C4-2B (cell line): ENCODE results near the gene CALHM3.

Experiments used
- ZFX ChIP-seq: fragments of 450-650 bp; IDR thresholded peaks from 2 replicates; pipeline ENCODE4 v1.6.1; 2017
- TF ChIP-seq, protein P1 (sequence below): fragments of 450-650 bp; conservative IDR thresholded peaks from 2 replicates; pipeline ENCODE4 v1.5.1; 2017; ENCODE audit warnings: mild to moderate bottlenecking

DNA sequence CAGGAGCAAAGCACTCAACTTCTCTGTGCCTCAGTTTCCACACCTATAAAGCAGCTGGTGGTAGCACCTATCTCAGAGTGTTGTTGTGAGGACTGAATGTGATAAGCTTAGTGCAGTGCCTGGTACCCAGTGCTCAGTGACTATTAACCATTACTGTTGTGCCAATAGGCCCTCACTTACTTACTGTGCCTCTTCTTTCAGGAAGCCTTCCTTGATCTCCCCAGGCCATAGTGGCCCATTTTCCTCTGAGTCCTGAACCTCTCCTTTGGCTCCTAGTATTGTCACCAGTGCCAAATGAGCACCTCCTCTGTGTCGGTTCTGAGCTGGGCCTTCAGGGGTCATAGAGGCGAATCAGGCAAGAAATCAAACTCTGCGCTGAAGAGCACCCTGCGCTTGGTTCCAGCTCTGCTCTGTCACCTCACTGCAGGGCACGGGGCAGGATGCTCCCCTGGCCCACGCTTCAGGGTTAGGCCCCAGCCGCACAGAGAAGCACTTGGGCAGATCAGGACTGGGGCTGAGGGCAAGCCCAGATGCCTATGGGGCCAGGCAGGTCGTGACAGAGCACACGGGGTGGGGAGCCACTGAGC is 22.9 kb downstream of the CALHM3 start:
- TF ChIP-seq, protein P1, sequence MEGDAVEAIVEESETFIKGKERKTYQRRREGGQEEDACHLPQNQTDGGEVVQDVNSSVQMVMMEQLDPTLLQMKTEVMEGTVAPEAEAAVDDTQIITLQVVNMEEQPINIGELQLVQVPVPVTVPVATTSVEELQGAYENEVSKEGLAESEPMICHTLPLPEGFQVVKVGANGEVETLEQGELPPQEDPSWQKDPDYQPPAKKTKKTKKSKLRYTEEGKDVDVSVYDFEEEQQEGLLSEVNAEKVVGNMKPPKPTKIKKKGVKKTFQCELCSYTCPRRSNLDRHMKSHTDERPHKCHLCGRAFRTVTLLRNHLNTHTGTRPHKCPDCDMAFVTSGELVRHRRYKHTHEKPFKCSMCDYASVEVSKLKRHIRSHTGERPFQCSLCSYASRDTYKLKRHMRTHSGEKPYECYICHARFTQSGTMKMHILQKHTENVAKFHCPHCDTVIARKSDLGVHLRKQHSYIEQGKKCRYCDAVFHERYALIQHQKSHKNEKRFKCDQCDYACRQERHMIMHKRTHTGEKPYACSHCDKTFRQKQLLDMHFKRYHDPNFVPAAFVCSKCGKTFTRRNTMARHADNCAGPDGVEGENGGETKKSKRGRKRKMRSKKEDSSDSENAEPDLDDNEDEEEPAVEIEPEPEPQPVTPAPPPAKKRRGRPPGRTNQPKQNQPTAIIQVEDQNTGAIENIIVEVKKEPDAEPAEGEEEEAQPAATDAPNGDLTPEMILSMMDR = no peak
- TF ChIP-seq ZFX = no peak
